Urinary bladder (tissue), 4 donors: Measurements from ENCODE around the gene KCNJ3. TPM values are rescaled to one million over a fixed set of nuclear protein-coding genes. Genes with fewer than 3 reads are reported as not detected.
"Not testable (repeated sequence)": the region's sequence is repeated elsewhere in the genome, so short reads cannot be mapped to it uniquely, and the experiment has no call there.

Experiments used
- DNase-seq: peaks from one replicate; pipeline ENCODE4 v3.0.0-alpha.2; 2015; ENCODE audit errors: extremely low spot score
- H3K27ac ChIP-seq: one replicate; pipeline ENCODE4 v1.5.1; 2013; ENCODE audit warnings: low read depth, mild to moderate bottlenecking, moderate library complexity
- H3K36me3 ChIP-seq: one replicate; pipeline ENCODE4 v1.6.1; 2013; ENCODE audit warnings: mild to moderate bottlenecking, moderate library complexity; ENCODE audit not compliant: insufficient read depth
- H3K4me1 ChIP-seq: one replicate; pipeline ENCODE4 v1.6.1; 2013; ENCODE audit warnings: mild to moderate bottlenecking, moderate library complexity; ENCODE audit not compliant: insufficient read depth
- H3K4me3 ChIP-seq: one replicate; pipeline ENCODE4 v1.5.1; 2013; ENCODE audit warnings: low read depth, low read length
- WGBS: extraction: QIAGEN DNeasy Blood & Tissue Kit; methylation state at CpG from one replicate; pipeline ENCODE4 v1.1.7; 2013; 5-methylcytosine and 5-hydroxymethylcytosine counted together
- polyA plus RNA-seq: library from polyadenylated mRNA; stranded (reverse); fragments of 200-250 nt; gene quantifications from one replicate; pipeline ENCODE4 v1.2.3, GENCODE V29; 2013
- total RNA-seq: library from RNA; depleted of rRNA; stranded (reverse); fragments of >200 nt; gene quantifications from one replicate; pipeline ENCODE4 v1.2.3, GENCODE V29; 2014
- donor health status: healthy with polysubstance abuse.
- donor health status: healthy.

KCNJ3 gene
- total and polyA plus RNA-seq, 2 donors: 0.52 to 2.3 TPM

DNA sequence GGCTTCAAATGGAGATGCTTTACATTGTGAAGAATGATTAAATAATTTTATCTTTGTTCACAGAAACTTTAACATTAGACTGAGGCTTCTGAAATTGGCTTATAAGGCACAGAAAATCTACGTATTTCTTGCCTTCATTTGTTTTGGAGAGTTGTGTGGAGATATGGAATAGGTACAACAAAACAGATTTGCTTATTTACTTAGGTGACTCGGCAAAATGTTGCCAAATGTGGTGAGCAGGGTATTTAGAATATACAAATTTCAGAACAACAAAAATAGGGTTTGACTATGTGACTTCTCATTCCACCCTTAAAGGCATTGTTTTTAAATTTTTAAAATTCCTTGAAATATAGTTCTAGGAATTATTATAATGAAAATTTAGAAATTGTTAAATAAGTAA is 134.2 kb downstream of the KCNJ3 start:
- H3K4me1 ChIP-seq: no peaks in the 10 kb centered on the region
- DNase-seq: no peak
- WGBS: 85% methylated on average over 2 of the region's 2 CpGs
- H3K27ac ChIP-seq: no peak overlapping the region
- H3K4me3 ChIP-seq: no peak overlapping the region
- H3K36me3 ChIP-seq: no peaks in the 10 kb centered on the region

DNA sequence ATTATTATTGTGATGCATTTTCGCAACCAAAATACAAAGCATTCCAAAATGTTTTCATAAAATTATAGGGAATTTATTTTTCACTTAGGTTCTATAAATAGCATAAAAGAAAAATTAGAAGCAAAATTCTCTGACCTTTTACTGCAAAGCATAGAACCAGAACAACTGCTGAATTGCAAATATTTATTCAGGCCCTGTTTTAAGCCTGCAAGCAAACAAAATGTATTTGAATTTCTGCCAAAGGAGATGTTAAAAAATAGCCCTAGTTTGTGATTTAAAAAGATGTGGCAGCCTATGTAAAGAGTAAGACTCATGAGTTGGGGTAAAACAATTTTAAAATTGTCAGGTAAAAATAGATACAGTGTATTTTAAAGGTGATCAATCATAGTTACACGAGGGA is 138.1 kb downstream of the KCNJ3 start:
- WGBS: 77% methylated on average over 2 of the region's 2 CpGs
- Histone ChIP-seq H3K4me1 (no peaks in the 10 kb centered on the region), H3K36me3 (no peaks in the 10 kb centered on the region), H3K27ac (no peak overlapping the region), H3K4me3 (no peak overlapping the region)
- no peak for DNase-seq

DNA sequence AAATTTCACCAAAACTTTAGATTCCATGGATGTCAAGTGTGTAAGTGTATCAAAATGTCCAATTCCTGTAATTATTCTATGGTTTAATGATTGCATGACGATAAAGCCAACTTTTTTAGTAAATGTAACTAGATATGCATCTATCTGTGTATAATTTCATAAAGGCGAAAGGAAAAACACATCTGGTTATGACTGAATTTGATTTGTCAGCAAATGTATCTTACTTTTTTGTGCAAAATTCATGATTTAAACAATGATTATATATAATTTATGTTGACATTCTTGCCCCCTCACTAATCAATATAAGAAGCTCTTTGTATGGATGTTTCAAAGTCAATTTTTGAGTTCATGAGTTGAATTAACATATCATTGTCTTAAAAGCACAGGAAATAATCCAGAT is 138.5 kb downstream of the KCNJ3 start:
- Histone ChIP-seq H3K4me1 (no peaks in the 10 kb centered on the region), H3K36me3 (no peaks in the 10 kb centered on the region), H3K27ac (no peak overlapping the region), H3K4me3 (no peak overlapping the region)
- 83% methylated on average over 2 of the region's 2 CpGs for WGBS
- no peak for DNase-seq

DNA sequence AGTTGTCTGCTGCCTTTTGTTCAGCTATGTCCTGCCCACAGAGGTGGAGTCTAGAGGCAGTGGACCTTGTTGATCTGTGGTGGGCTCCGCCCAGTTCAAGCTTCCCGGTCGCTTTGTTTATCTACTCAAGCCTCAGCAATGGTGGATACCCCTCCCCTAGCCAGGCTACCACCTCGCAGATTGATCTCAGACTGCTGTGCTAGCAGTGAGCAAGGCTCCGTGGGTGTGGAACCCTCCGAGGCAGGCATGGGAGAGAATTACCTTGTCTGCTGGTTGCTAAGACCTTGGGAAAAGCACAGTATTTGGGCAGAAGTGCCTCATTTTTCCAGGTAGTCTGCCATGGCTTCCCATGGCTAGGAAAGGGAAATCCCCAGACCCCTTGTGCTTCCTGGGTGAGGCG is 146.0 kb downstream of the KCNJ3 start:
- Histone ChIP-seq H3K36me3 (no peaks in the 10 kb centered on the region), H3K27ac (no peak overlapping the region), H3K4me3 (no peak overlapping the region), H3K4me1 (no peaks in the 10 kb centered on the region)
- 87% methylated on average over 7 of the region's 7 CpGs for WGBS
- no peak for DNase-seq

DNA sequence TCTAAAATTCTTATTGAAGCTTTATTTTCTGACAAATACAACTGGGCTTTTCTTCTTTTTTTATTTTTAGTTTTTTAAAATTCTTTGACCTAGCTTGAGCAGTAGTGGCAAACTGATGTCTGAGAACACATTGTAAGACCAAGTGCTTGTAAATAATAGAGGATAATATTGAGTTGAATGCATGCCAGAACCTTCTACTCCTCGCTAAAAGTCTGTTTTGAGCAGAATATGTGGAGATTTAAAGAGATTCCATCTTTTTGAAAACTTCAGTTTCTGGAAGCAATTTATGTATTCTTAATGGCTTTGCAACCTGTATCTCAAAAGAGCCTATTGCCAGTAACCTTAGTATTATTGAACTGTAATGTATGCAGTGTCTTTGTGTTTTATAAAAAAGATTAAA is 148.3 kb downstream of the KCNJ3 start:
- no peak for DNase-seq
- 18% methylated on average over 1 of the region's 1 CpG for WGBS

DNA sequence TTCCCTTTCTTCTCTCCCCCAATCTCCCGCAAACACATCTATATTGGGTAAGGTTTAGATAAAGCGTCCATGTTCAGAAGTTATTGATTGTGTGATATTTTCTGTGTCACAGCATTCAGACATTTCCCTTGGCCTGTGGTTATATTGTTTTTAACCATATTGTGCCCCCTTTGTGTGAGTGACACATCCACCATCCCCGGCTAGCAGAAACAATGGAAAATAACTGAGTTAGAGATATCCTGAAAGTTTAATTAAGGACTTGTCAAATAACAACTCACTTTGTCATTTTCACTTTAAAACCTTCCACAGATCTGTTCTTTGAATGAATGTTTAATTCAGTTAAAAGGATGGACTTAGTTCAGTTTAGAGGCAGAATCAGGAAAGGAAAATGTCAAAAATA is 151.0 kb downstream of the KCNJ3 start:
- Histone ChIP-seq H3K4me3 (no peak overlapping the region), H3K4me1 (no peaks in the 10 kb centered on the region), H3K36me3 (no peaks in the 10 kb centered on the region), H3K27ac (no peak overlapping the region)
- 83% methylated on average over 3 of the region's 3 CpGs for WGBS
- DNase-seq: no peak

More for the DNA sequence above, 148.3 kb downstream of the KCNJ3 start:
- no peaks in the 10 kb centered on the region for H3K36me3 ChIP-seq
- no peaks in the 10 kb centered on the region for H3K4me1 ChIP-seq
- H3K27ac ChIP-seq: no peak overlapping the region
- H3K4me3 ChIP-seq: no peak overlapping the region

DNA sequence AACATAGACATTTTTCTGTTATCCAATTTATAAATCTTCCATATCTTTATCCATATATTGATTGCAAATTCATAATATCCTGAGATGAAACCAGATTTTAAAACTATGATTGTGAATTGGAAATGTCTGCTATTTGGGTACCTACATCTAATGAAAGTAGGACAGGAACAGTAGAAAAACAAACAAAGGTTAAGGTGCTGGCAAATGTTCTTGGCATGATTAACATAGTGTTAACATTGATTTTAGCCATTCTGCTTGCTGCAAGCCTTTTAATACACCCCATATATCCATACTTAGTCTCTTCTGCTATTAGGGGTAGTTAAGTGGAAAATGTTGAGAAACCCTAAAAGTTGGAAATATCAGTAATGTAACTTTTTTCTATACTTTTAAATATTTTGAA is 152.0 kb downstream of the KCNJ3 start:
- DNase-seq: no peak
- Histone ChIP-seq H3K4me1 (no peaks in the 10 kb centered on the region), H3K4me3 (no peak overlapping the region), H3K27ac (no peak overlapping the region), H3K36me3 (no peaks in the 10 kb centered on the region)

DNA sequence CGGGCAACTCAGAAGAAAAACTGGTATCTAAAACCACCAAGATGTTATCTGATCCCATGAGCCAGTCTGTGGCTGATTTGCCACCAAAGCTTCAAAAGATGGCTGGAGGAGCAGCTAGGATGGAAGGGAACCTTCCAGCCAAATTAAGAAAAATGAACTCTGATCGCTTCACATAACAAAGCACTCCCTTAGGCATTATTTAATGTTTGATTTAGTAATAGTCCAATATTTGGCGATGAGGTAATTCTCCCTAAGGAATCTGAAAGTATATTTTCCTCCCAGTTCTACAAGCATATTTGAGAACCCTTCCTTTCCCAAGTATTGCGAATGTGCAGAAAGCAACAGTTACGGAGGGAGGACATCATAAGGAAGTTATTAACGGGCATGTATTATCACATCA is 156.6 kb downstream of the KCNJ3 start:
- Histone ChIP-seq H3K4me3 (no peak overlapping the region), H3K27ac (no peak overlapping the region), H3K4me1 (no peaks in the 10 kb centered on the region), H3K36me3 (no peaks in the 10 kb centered on the region)
- 92% methylated on average over 6 of the region's 6 CpGs for WGBS
- DNase-seq: no peak

DNA sequence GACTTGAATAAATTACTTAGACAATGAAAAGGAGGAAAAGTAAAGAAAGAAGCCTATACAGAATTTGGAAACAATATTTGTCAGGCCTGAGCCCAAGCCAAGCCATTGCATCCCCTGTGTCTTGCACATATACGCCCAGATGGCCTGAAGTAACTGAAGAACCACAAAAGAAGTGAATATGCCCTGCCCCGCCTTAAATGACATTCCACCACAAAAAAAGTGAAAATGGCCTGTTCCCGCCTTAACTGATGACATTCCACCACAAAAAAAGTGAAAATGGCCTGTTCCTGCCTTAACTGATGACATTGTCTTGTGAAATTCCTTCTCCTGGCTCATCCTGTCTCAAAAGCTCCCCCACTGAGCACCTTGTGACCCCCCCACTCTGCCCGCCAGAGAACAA is 168.7 kb downstream of the KCNJ3 start:
- not testable (repeated sequence) for DNase-seq, H3K4me1 ChIP-seq, H3K4me3 ChIP-seq, H3K27ac ChIP-seq, H3K36me3 ChIP-seq
- WGBS: 89% methylated on average over 4 of the region's 4 CpGs

DNA sequence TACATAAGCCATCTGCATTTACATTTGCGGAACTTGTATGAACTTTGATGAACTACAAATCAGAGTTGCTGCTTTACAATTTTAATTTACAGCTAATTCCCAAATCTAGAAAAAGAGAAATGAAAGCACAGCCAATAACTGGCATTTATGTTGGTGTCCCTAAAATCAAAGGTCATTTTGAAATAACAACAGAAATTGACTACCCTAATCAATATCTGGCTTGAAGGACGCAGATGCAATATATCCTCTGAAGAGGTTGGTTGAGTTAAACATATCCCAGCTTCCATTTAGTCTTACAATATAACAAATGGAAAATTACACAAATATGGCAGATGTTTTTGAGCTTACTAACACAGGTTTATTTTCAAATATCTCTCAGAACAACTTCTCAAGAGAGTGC is 177.5 kb downstream of the KCNJ3 start:
- WGBS: 93% methylated on average over 2 of the region's 2 CpGs
- no peaks in the 10 kb centered on the region for H3K36me3 ChIP-seq
- no peak overlapping the region for H3K4me3 ChIP-seq
- DNase-seq: no peak
- H3K27ac ChIP-seq: no peak overlapping the region
- no peaks in the 10 kb centered on the region for H3K4me1 ChIP-seq

DNA sequence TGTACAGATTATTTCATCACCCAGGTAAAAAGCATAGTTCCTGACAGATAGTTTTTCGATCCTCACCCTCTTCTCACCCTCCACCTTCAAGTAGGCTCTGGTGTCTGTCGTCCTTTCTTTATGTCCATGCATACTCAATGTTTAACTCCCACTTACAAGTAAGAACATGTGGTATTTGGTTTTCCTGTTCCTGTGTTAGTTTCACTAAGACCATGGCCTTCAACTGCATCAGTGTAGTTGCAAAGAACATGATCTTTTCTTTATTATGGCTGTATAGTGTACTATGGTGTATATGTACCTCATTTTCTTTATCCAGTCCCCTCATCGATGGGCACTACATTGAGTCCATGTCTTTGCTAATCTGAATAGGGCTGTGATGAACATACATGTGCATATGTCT is 184.2 kb downstream of the KCNJ3 start:
- H3K4me3 ChIP-seq: no peak overlapping the region
- H3K4me1 ChIP-seq: no peaks in the 10 kb centered on the region
- no peaks in the 10 kb centered on the region for H3K36me3 ChIP-seq
- H3K27ac ChIP-seq: no peak overlapping the region
- DNase-seq: no peak
- WGBS: 87% methylated on average over 3 of the region's 3 CpGs

DNA sequence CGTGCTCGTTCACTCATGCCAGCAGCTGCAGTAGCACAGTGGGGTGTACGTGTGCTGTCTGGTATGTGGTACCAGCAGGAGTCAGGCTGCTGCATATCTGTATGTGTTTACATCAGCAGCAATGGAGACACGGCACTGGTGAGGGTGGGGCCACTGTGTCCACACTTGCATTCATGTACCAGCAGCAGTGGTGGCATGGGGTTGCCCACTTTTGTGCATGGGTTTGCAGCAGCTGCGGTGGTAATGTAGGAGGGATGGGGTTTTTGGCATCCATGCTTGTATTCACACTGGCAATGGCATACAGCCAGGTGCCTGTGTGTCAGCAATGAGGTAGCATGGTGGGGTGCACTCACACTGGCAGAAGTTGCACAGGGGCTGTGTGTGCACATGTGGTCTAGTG is 187.8 kb downstream of the KCNJ3 start:
- no peak for DNase-seq
- 86% methylated on average over 5 of the region's 5 CpGs for WGBS
- no peaks in the 10 kb centered on the region for H3K36me3 ChIP-seq

DNA sequence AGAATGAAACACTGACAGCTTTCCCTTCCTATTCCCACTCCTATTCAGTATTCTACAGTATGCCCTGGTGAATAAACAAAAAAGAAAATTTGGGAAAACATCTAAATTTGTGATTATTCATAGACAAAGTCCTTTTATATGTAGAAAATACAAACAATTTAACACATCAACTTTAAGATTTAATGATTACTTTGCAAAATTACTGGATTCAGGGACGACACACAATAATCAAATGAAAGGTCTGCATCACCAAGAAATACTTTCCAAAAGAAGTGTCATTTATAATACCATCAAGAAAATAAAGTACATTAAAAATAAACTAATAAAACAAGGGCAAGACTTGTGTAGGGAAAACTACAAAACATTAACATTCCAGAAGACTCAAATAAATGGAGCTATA is 199.8 kb downstream of the KCNJ3 start:
- no peak overlapping the region for H3K4me3 ChIP-seq
- no peak for DNase-seq
- 84% methylated on average over 1 of the region's 1 CpG for WGBS
- no peaks in the 10 kb centered on the region for H3K4me1 ChIP-seq
- no peak overlapping the region for H3K27ac ChIP-seq
- H3K36me3 ChIP-seq: no peaks in the 10 kb centered on the region

More for the DNA sequence above, 187.8 kb downstream of the KCNJ3 start:
- Histone ChIP-seq H3K4me1 (no peaks in the 10 kb centered on the region), H3K27ac (no peak overlapping the region), H3K4me3 (no peak overlapping the region)

DNA sequence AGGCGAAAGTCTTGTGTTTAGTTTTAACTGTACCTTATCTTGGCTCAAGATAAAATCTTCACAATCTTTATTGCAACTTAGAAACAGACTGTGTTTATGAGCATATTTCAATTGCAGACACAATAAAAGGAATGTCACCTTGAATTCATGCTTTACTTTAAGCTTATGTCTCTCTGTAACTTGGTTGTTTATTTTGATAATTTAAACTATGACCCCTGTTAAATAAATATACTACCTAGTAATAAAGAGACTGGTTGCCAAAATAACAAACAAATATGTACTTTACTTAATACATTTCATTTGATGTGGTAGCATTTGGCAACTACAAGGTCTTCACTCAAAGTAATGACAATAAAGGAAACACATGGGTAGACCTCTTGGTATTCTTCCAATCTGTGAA is 202.6 kb downstream of the KCNJ3 start:
- DNase-seq: no peak
- H3K36me3 ChIP-seq: no peaks in the 10 kb centered on the region
- H3K4me3 ChIP-seq: no peak overlapping the region
- WGBS: 16% methylated on average over 1 of the region's 1 CpG
- H3K4me1 ChIP-seq: no peaks in the 10 kb centered on the region
- no peak overlapping the region for H3K27ac ChIP-seq
